KMS-11 (cell line): Measurements from ENCODE around the gene MXRA5.
"Not testable (repeated sequence)": the region's sequence is repeated elsewhere in the genome, so short reads cannot be mapped to it uniquely, and the experiment has no call there.

Experiments used
- H2AFZ ChIP-seq: fragments of 200-600 bp; sonication (generic); 2 replicates; pipeline ENCODE4 v1.6.1; 2016; ENCODE audit warnings: antibody characterized with exemption, mixed run types, low read depth
- H3K27ac ChIP-seq: fragments of 200-600 bp; sonication (generic); 2 replicates; pipeline ENCODE4 v1.6.1; 2016; ENCODE audit warnings: mild to moderate bottlenecking, mixed run types
- H3K27me3 ChIP-seq: fragments of 200-600 bp; sonication (generic); 2 replicates; pipeline ENCODE4 v1.6.1; 2017; ENCODE audit warnings: mild to moderate bottlenecking, low read depth, mixed run types, moderate library complexity; ENCODE audit not compliant: insufficient read depth
- H3K36me3 ChIP-seq: fragments of 200-600 bp; sonication (generic); 2 replicates; pipeline ENCODE4 v1.6.1; 2017; ENCODE audit warnings: mild to moderate bottlenecking, mixed run types; ENCODE audit not compliant: insufficient read depth
- H3K4me1 ChIP-seq: fragments of 200-600 bp; sonication (generic); 2 replicates; pipeline ENCODE4 v1.6.1; 2016; ENCODE audit warnings: mild to moderate bottlenecking, low read depth, mixed run types; ENCODE audit not compliant: poor library complexity, severe bottlenecking
- H3K4me2 ChIP-seq: fragments of 200-600 bp; sonication (generic); 2 replicates; pipeline ENCODE4 v1.7.0; 2016; ENCODE audit warnings: mild to moderate bottlenecking, mixed run types
- H3K4me3 ChIP-seq: fragments of 200-600 bp; sonication (generic); IDR thresholded peaks from 2 replicates; pipeline ENCODE4 v1.6.1; 2017; ENCODE audit warnings: low read depth, low read length, mixed read lengths; ENCODE audit not compliant: insufficient read depth
- H3K79me2 ChIP-seq: fragments of 200-600 bp; sonication (generic); 2 replicates; pipeline ENCODE4 v1.6.1; 2016; ENCODE audit warnings: low read depth, mixed run types; ENCODE audit not compliant: insufficient read depth
- H3K9ac ChIP-seq: fragments of 200-600 bp; sonication (generic); 2 replicates; pipeline ENCODE4 v1.6.1; 2016; ENCODE audit warnings: mild to moderate bottlenecking, mixed run types
- H4K20me1 ChIP-seq: fragments of 200-600 bp; sonication (generic); 2 replicates; pipeline ENCODE4 v1.6.1; 2016; ENCODE audit warnings: mild to moderate bottlenecking, mixed run types; ENCODE audit not compliant: insufficient read depth
- TF ChIP-seq, protein P1 (sequence below): fragments of 200-600 bp; sonication (generic); conservative IDR thresholded peaks from 2 replicates; pipeline ENCODE4 v1.6.1; 2017; ENCODE audit warnings: low read depth, mild to moderate bottlenecking, antibody characterized with exemption, low read length, moderate library complexity, mixed read lengths

Gene MXRA5

DNA sequence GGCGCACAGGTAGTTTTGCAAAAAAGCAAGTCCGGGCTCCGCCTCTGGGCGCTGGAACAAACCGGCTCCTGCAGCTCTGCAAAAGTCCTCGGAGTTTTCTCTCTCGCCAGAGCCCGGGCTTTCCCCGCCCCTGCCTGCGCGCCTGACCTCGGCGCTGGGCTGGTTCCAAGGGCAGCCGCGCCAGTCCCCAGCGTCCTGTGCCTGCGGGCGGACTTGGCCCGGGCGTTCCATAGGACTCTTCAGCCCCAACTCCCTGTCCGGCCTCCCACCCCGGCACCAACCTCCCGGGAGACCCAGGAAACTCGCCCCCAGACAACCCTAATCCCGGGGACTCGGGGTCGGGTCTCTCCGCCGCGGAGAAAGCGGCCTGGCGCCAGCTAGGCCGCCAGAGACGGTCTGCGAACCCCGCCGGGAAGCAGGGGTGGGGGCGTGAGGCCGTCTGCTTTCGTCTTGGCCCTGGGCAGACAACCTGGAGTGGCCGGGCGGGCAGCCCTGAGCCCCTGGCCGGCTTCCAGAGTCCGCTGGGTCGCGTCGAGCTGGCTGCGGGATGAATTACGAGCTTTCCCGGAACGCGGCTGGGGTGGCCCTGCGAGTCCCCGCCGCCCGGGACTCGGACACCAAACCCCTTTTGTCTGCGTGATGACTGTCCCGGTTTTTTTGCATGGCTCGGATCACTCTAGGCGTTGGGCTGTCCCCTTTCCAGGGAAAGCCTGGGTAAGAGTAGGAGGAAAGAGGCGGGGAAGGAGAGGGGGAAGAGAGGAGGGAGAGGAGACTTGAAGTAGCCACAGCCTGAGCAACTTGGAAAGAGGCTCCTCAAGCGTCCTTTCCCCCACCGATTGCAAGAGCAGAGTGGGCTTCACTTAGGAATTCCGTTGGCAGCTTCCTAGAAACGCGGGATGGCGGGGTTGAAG, 916 bp downstream of the MXRA5 start:
- no peak overlapping the region for H2AFZ ChIP-seq
- no peak overlapping the region for H3K4me2 ChIP-seq
- H3K27me3 ChIP-seq, result no peaks in the 10 kb centered on the region
- no peaks in the 10 kb centered on the region for H4K20me1 ChIP-seq
- no peaks in the 10 kb centered on the region for H3K4me1 ChIP-seq
- no peaks in the 10 kb centered on the region for H3K79me2 ChIP-seq
- TF ChIP-seq, protein P1, sequence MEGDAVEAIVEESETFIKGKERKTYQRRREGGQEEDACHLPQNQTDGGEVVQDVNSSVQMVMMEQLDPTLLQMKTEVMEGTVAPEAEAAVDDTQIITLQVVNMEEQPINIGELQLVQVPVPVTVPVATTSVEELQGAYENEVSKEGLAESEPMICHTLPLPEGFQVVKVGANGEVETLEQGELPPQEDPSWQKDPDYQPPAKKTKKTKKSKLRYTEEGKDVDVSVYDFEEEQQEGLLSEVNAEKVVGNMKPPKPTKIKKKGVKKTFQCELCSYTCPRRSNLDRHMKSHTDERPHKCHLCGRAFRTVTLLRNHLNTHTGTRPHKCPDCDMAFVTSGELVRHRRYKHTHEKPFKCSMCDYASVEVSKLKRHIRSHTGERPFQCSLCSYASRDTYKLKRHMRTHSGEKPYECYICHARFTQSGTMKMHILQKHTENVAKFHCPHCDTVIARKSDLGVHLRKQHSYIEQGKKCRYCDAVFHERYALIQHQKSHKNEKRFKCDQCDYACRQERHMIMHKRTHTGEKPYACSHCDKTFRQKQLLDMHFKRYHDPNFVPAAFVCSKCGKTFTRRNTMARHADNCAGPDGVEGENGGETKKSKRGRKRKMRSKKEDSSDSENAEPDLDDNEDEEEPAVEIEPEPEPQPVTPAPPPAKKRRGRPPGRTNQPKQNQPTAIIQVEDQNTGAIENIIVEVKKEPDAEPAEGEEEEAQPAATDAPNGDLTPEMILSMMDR, result no peak
- no peak overlapping the region for H3K4me3 ChIP-seq
- no peaks in the 10 kb centered on the region for H3K36me3 ChIP-seq
- no peak overlapping the region for H3K27ac ChIP-seq
- no peak overlapping the region for H3K9ac ChIP-seq

DNA sequence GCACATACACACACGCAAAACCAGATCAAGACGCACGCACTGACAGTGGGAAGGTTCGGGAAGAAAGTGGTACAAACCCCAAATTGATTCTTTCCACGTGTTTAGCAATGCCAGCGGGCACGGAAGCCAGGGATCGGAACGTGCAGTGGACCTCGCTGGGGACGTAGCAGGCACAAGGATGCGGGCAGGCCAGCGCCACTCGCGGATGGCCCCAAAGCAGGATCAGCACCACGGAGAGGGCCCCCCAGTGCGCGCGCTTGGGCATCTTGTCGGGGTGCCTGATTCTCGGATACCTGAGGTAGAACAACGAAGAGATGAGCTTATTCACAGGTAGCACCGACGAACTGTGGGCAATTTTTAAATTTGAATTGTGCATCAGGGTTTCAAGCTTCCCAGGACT, 2.9 kb downstream of the MXRA5 start:
- not testable (repeated sequence) for H2AFZ ChIP-seq, H3K4me2 ChIP-seq, H3K79me2 ChIP-seq, H4K20me1 ChIP-seq, H3K36me3 ChIP-seq, H3K4me3 ChIP-seq, H3K27ac ChIP-seq, H3K9ac ChIP-seq, H3K4me1 ChIP-seq, H3K27me3 ChIP-seq

DNA sequence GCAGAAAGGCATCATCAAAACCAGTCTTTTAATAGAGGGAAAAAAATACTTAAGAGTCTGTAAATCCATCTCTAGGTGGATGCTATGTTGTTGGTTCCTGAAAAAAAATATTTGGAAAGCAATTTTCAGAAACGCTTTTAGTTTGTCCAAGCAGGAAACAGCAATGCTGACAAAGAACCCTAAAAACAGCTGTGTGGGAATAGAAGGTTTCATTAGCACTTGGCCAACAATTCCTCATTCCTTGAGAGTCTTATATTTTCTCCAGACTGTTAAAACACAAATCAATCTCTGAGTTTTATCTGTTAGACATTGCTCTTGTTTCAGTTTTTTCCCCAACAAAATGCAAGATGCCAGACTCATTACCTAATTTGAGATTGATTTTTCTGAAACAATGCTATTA, 6.4 kb downstream of the MXRA5 start:
- Histone ChIP-seq H3K27me3 (no peaks in the 10 kb centered on the region), H3K36me3 (no peaks in the 10 kb centered on the region)
- TF ChIP-seq, protein P1, result no peak

DNA sequence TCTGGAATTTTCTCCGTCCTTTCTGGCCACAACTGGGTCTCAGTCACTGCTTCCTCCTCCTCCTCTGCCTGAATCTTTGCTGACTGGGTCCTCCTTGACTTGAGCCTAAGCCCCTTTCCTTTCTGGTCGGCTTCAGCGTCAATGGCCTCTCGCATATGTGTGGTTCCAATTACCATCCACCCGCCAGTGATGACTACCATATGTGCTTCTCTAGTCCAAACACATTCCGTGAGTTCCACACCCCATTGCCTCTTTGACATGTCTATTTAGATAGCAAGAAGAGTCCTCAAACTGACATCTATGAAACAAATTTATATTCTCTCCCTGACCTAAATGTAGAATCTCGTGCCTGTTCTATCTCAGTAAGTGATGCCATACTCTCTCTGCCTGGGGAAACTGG, 19.8 kb downstream of the MXRA5 start:
- H4K20me1 ChIP-seq, result no peaks in the 10 kb centered on the region
- no peaks in the 10 kb centered on the region for H3K36me3 ChIP-seq
- TF ChIP-seq, protein P1, result no peak
- no peak overlapping the region for H3K4me3 ChIP-seq
- H3K27ac ChIP-seq, result no peak overlapping the region
- no peaks in the 10 kb centered on the region for H3K4me1 ChIP-seq
- H2AFZ ChIP-seq, result no peak overlapping the region
- no peaks in the 10 kb centered on the region for H3K79me2 ChIP-seq
- no peaks in the 10 kb centered on the region for H3K27me3 ChIP-seq
- H3K9ac ChIP-seq, result no peak overlapping the region
- H3K4me2 ChIP-seq, result no peak overlapping the region

More for the DNA sequence above, 6.4 kb downstream of the MXRA5 start:
- Histone ChIP-seq H3K9ac (no peak overlapping the region), H3K79me2 (no peaks in the 10 kb centered on the region), H3K4me3 (no peak overlapping the region), H3K4me1 (no peaks in the 10 kb centered on the region), H3K27ac (no peak overlapping the region), H4K20me1 (no peaks in the 10 kb centered on the region), H2AFZ (no peak overlapping the region), H3K4me2 (no peak overlapping the region)

DNA sequence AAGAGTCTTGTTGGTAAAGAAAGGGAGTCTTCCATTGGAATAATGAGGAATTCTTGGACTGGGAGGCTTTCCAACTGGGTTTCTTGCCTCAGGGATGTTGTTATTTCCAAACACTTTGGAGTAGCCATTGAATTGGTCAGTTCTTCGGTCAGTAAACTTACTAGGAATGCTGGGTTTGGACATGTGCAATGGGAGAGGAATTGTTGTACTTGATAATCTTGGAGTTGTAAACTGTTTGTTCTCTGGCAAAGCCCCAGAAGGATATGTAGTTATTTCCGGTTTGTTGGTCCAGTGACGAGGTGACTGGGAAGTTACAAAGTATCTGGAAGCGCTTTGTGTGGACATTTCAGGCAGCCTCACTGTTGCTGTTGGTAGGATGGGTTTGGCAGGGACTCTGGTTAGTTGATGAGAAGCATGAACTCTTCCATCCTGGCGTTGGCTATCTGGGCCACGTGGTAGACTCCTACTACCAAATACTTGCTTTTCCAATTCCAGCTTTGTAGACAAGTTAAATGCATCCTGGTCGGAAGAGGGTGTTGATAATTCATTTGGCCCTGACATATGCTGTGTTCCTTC, 25.9 kb downstream of the MXRA5 start:
- H2AFZ ChIP-seq, result no peak overlapping the region
- no peak overlapping the region for H3K4me2 ChIP-seq
- no peaks in the 10 kb centered on the region for H4K20me1 ChIP-seq
- H3K36me3 ChIP-seq, result no peaks in the 10 kb centered on the region
- no peaks in the 10 kb centered on the region for H3K4me1 ChIP-seq
- no peaks in the 10 kb centered on the region for H3K27me3 ChIP-seq
- TF ChIP-seq, protein P1, result no peak
- no peak overlapping the region for H3K27ac ChIP-seq
- no peaks in the 10 kb centered on the region for H3K79me2 ChIP-seq
- no peak overlapping the region for H3K4me3 ChIP-seq
- no peak overlapping the region for H3K9ac ChIP-seq
